ENCODE data around the gene EGFL6.

EGFL6 gene

GRCh38 chrX:13569479-13570260 lies at the start of gene EGFL6:
TSS of gene EGFL6 (plus strand) at chrX:13569601. CDS start at chrX:13569862, 261 bp downstream.
- DNase-seq = no peak

- no peak for DNase-seq
These were observed 49.0 kb upstream of the EGFL6 start for GRCh38 chrX:13520351-13520750.

- DNase-seq = no peak
These were observed 48.5 kb upstream of the EGFL6 start for GRCh38 chrX:13520936-13521335.

GRCh38 chrX:13522811-13523210 lies 46.6 kb upstream of the EGFL6 start:
- no peak for DNase-seq

GRCh38 chrX:13533726-13534125 lies 35.7 kb upstream of the EGFL6 start:
- DNase-seq = no peak

- no peak for DNase-seq
These were observed 33.8 kb upstream of the EGFL6 start for GRCh38 chrX:13535376-13536165.

GRCh38 chrX:13536551-13536950 lies 32.9 kb upstream of the EGFL6 start:
- no peak for DNase-seq

GRCh38 chrX:13538414-13538813 lies 31.0 kb upstream of the EGFL6 start:
- DNase-seq = no peak

GRCh38 chrX:13540602-13541001 lies 28.8 kb upstream of the EGFL6 start:
- DNase-seq = no peak

- no peak for DNase-seq
These were observed 23.7 kb upstream of the EGFL6 start for GRCh38 chrX:13545726-13546125.

- DNase-seq = no peak
These were observed 21.7 kb upstream of the EGFL6 start for GRCh38 chrX:13547671-13548070.

- DNase-seq = no peak
These were observed 19.1 kb upstream of the EGFL6 start for GRCh38 chrX:13550346-13550745.

GRCh38 chrX:13551610-13552009 lies 17.8 kb upstream of the EGFL6 start:
- DNase-seq = no peak

- no peak for DNase-seq
These were observed 16.5 kb upstream of the EGFL6 start for GRCh38 chrX:13552892-13553291.

- DNase-seq = no peak
These were observed 3.9 kb upstream of the EGFL6 start for GRCh38 chrX:13565511-13565910.

GRCh38 chrX:13570261-13570605 lies 832 bp downstream of the EGFL6 start:
- no peak for DNase-seq

GRCh38 chrX:13571136-13571535 lies 1.7 kb downstream of the EGFL6 start:
- no peak for DNase-seq

- no peak for DNase-seq
These were observed 5.2 kb downstream of the EGFL6 start for GRCh38 chrX:13574600-13574999.

GRCh38 chrX:13579661-13580060 lies 10.3 kb downstream of the EGFL6 start:
- no peak for DNase-seq

- no peak for DNase-seq
These were observed 12.2 kb downstream of the EGFL6 start for GRCh38 chrX:13581554-13581953.

- no peak for DNase-seq
These were observed 18.5 kb downstream of the EGFL6 start for GRCh38 chrX:13587786-13588477.

GRCh38 chrX:13590207-13590606 lies 20.8 kb downstream of the EGFL6 start:
- DNase-seq = no peak

- no peak for DNase-seq
These were observed 21.5 kb downstream of the EGFL6 start for GRCh38 chrX:13590914-13591313.

GRCh38 chrX:13597874-13598273 lies 28.5 kb downstream of the EGFL6 start:
- DNase-seq = no peak

All from CD4-positive, alpha-beta T cell treated with Interleukin-6 for 4 hours (primary cell).